GM23248 (cell line): Measurements from ENCODE around the gene ARSG.

Experiments used
- EZH2 ChIP-seq: fragments of 200-600 bp; sonication (generic); IDR thresholded peaks from 2 replicates; pipeline ENCODE4 v1.6.1; 2018; ENCODE audit warnings: antibody characterized with exemption, mild to moderate bottlenecking; ENCODE audit not compliant: insufficient read depth, poor library complexity, severe bottlenecking
- EZH2phosphoT487 ChIP-seq: fragments of 200-600 bp; sonication (generic); IDR thresholded peaks from 2 replicates; pipeline ENCODE4 v1.6.1; 2018; ENCODE audit warnings: antibody characterized with exemption, moderate library complexity, mild to moderate bottlenecking, low read depth; ENCODE audit not compliant: insufficient read depth

- TF ChIP-seq EZH2phosphoT487, result no peak
- no peak for TF ChIP-seq EZH2
Measured at GRCh38 chr17:68307443-68307842, 16.1 kb downstream of the ARSG start.
